Heart right ventricle (tissue), 16 donors: ENCODE results near the gene DENND10. TPM values are rescaled to one million over a fixed set of nuclear protein-coding genes. Genes with fewer than 3 reads are reported as not detected.

Source experiments
- ATAC-seq, 8 donors: fragments of 200-7000 bp; cut with Tn5 transposase; one replicate each; pipeline ENCODE4 v1.9.1; 2020; ENCODE audit warnings: mild to moderate bottlenecking in 8 of 8, moderate library complexity in 8 of 8, moderate number of reproducible peaks in 1 of 8
- DNase-seq, 2 donors: peaks; one replicate each; pipeline ENCODE4 v3.0.0-alpha.2; 2020
- H3K27ac ChIP-seq, 10 donors: fragments of 200-600 bp; sonication (generic) in 2 of 10; one replicate each; pipeline versions ENCODE4 v1.5.0 to v1.8.0; 2020 to 2022; ENCODE audit warnings: mild to moderate bottlenecking in 3 of 10
- H3K27me3 ChIP-seq, 7 donors: fragments of 200-600 bp; one replicate each; pipeline ENCODE4 v1.8.0; 2021 to 2022; ENCODE audit warnings: mild to moderate bottlenecking in 2 of 7
- H3K36me3 ChIP-seq, 9 donors: fragments of 200-600 bp; sonication (generic) in 1 of 9; one replicate each; pipeline versions ENCODE4 v1.5.0 to v1.8.0; 2020 to 2022; ENCODE audit warnings: mild to moderate bottlenecking in 2 of 9
- H3K4me1 ChIP-seq, 9 donors: fragments of 200-600 bp; sonication (generic) in 1 of 9; one replicate each; pipeline versions ENCODE4 v1.5.0 to v1.8.0; 2020 to 2022; ENCODE audit warnings: mild to moderate bottlenecking in 4 of 9
- H3K4me3 ChIP-seq, 10 donors: fragments of 200-600 bp; sonication (generic) in 2 of 10; one replicate each; pipeline versions ENCODE4 v1.5.0 to v1.8.0; 2020 to 2022; ENCODE audit warnings: mild to moderate bottlenecking in 7 of 10, moderate library complexity in 2 of 10
- H3K9me3 ChIP-seq, 11 donors: fragments of 200-600 bp in 10 of 11; sonication (generic) in 2 of 11; one replicate each; pipeline versions ENCODE4 v1.5.0 to v1.8.0; 2013 to 2022; ENCODE audit warnings: mild to moderate bottlenecking in 2 of 11, control low read depth in 1 of 11, moderate library complexity in 1 of 11
- CTCF ChIP-seq, 9 donors: fragments of 200-600 bp; sonication (generic) in 2 of 9; IDR thresholded peaks; one replicate each; pipeline versions ENCODE4 v1.5.0 to v1.8.0; 2021 to 2022; ENCODE audit warnings: antibody characterized with exemption in 9 of 9, mild to moderate bottlenecking in 5 of 9, moderate library complexity in 1 of 9
- WGBS, 2 donors: extraction: QIAGEN DNeasy Blood & Tissue Kit; methylation state at CpG; one replicate each; pipeline ENCODE4 v1.1.7; 2013; ENCODE audit warnings: inconsistent platforms in 1 of 2; 5-methylcytosine and 5-hydroxymethylcytosine counted together
- intact Hi-C, 10 donors: fragments of 100-400 bp; cut with DNase I; formaldehyde crosslinking; loops; one replicate each; pipeline versions ENCODE4 v1.11.1 to v1.14.2; 2022
- polyA plus RNA-seq, 2 donors: library from polyadenylated mRNA; stranded (reverse); fragments of 200-250 nt; gene quantifications; one replicate each; pipeline ENCODE4 v1.2.3, GENCODE V29; 2013
- total RNA-seq, 10 donors: library from RNA; stranded (reverse); fragmentation: NEBNext Ultra II Directional in 3 of 10; extraction: Animal tissue kit (Norgen Biotek cat#: 25700) in 3 of 10; gene quantifications; one replicate each; pipeline versions ENCODE4 v1.2.1 to v1.2.4, GENCODE V29; 2021 to 2023
- donor health status: Arrhythmogenic right ventricular cardiomyopathy.
- donor health status: ischemic (EF 13 %, LVEDD 7.1; RV severe dilation, severe dysfunction).
- donor health status: healthy with polysubstance abuse.
- donor health status: DM: no; HTN: yes; CAD: no.
- donor health status: DM: no; HTN: no; CAD: no.
- donor health status: ischemic (EF 25% LVEDD 6.9; RV normal size, moderate dysfunction).
- donor health status: ischemic (EF 25% LVEDD 5.7; RV mildly dilated, moderate dysfunction).
- donor health status: healthy.
- donor health status: DM: yes; HTN: yes; CAD: no.
- donor health status: Ischemic cardiomyopathy.
- donor health status: ischemic (EF 35%, LVEDD 5.7; RV mildly dilated, moderate dysfunction).
- donor health status: nonischemic (EF 11% LVEDD 7.7; RV severe dilation, severe dysfunction).
- donor health status: DM: yes; HTN: yes; CAD: no.
- donor health status: PGD.
- donor health status: ischemic (EF 29% LVEDD 5.4; RV normal size, mild dysfunction).
- donor health status: nonischemic (EF 23%, LVEDD 6.1; RV moderate dilation, normal function).

The DENND10 gene
- total and polyA plus RNA-seq, 12 donors: 10.7 to 28.4 (median 21.9) TPM

DNA sequence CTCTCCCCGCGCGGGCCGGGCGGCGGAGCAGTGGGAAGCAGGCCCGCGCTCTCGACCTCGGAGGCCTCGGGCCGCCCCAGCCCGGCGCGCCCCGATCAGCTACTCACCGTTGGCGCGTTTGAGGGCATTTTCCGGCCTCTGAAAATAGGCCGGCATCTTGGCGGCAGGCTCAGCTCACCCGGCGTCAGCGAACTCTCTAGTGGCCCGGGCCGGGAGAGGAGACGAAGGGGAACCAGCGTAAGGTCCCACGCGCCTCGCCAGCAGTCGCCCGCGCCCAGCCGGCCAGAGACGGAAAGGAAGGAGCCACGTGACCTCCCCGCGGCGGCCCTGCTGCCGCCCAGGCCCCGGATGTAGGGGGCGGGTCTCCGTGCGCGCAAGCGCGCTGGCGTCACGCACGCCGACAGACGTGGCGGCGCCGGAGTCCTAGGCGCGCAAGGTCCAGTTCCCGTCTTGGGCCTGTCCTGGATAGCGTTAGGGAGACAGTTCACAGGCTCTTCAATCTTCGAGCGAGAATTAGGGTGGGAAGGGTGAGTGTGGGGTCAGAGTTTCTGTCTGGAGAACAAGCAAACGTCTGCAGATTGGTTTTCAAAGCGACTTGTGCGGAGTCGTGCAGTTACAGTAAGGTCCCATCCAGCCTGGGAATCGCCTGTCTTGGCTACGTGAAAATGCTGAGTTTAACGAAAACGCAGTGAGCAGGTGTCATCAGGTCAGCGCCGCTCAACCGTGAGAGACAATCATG, 23.2 kb upstream of the DENND10 start, which contains the start of gene EIF3A:
EIF3A (minus strand) TSS at position 297 of the 739 bp plus-strand sequence; CDS start at position 156, 141 bp downstream.
- Histone ChIP-seq H3K36me3 (no peaks in the 10 kb centered on the region), H3K4me3 (peak within 1 kb of the TSS; percentile 66 to 99 (median 95)), H3K4me1 (peaks cover 5 to 52% (median 37%) of the 10 kb centered on the region in 9 donors), H3K9me3 (no peaks in the 10 kb centered on the region), H3K27me3 (no peaks in the 10 kb centered on the region), H3K27ac (peak within 1 kb of the TSS; percentile 91 to 99 (median 98))
- DNase-seq (peak; percentile 92 to 95), ATAC-seq (peak; percentile 97 to 98 (median 98))
- TF ChIP-seq CTCF (IDR thresholded peaks at IDR 0.05): no peak
- WGBS, 2 donors: 0% methylated on average over 72 to 74 of the region's 74 CpGs
- intact Hi-C loops: loop anchor here in 3 of 10 donors (1.0 to 5.0 kb wide), 4 partner anchors 22 to 97 kb away; partner anchors contain the start of genes DENND10 (in 1 of the 3), PRDX3 (in 1 of the 3) and SFXN4 (in 1 of the 3)

GRCh38 chr10:119084896-119085295, 19.0 kb upstream of the DENND10 start:
- intact Hi-C loops: loop anchor here in 2 of 10 donors (5.0 kb wide), 2 partner anchors 92 to 457 kb away; partner anchors contain the start of genes PRDX3 (in 1 of the 2) and RGS10 (in 1 of the 2)
- TF ChIP-seq CTCF (IDR thresholded peaks at IDR 0.05): no peak

DNA sequence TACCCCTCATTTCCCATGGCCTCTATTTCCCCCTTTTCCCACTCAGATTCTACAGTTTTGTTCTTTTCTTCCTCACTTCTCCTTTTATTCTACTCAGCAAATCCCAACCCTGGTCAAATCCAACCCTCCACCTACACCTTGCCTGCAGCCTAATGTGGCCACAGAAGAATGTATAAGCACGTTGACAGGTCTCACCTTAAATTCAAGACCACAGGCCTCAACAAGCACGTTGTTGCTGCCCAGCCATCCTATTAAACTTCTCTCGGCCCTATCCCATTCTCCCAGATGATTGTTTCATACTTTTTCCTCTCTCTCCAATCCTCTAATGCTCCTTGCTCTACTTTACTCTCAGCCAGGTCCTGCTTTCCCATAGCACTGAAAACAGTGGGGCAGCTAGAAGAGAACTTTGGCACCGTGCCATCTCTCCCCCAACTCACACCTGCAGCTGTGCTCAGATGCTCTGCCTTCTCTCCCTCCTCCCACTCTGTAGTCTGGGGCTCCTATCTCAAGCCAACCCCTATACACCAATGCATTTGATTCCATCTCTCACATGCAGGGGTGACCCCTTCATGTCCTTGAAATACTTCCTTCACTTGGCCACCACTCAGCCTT, 16.5 kb upstream of the DENND10 start:
- Histone ChIP-seq H3K4me1 (peaks cover 0 to 9% (median 0%) of the 10 kb centered on the region in 9 donors), H3K4me3 (no peak overlapping the region), H3K9me3 (no peaks in the 10 kb centered on the region), H3K27ac (no peak overlapping the region), H3K36me3 (no peaks in the 10 kb centered on the region), H3K27me3 (no peaks in the 10 kb centered on the region)
- 64 to 68% methylated on average over 4 of the region's 4 CpGs for WGBS, 2 donors
- ATAC-seq (no peak), DNase-seq (no peak)
- intact Hi-C loops: loop anchor here in 1 of 10 donors (5.0 kb wide), 1 partner anchor 455 kb away; the partner anchor contains the start of gene RGS10
- TF ChIP-seq CTCF (IDR thresholded peaks at IDR 0.05): no peak

More at GRCh38 chr10:119084896-119085295, 19.0 kb upstream of the DENND10 start:
- H3K27ac ChIP-seq: no peak overlapping the region
- peaks cover 0 to 11% (median 6%) of the 10 kb centered on the region in 9 donors for H3K4me1 ChIP-seq
- no peaks in the 10 kb centered on the region for H3K9me3 ChIP-seq
- no peak overlapping the region for H3K4me3 ChIP-seq
- H3K27me3 ChIP-seq: no peaks in the 10 kb centered on the region
- WGBS, 2 donors: 94 to 95% methylated on average over 11 of the region's 11 CpGs
- no peaks in the 10 kb centered on the region for H3K36me3 ChIP-seq
- ATAC-seq (no peak), DNase-seq (no peak)

DNA sequence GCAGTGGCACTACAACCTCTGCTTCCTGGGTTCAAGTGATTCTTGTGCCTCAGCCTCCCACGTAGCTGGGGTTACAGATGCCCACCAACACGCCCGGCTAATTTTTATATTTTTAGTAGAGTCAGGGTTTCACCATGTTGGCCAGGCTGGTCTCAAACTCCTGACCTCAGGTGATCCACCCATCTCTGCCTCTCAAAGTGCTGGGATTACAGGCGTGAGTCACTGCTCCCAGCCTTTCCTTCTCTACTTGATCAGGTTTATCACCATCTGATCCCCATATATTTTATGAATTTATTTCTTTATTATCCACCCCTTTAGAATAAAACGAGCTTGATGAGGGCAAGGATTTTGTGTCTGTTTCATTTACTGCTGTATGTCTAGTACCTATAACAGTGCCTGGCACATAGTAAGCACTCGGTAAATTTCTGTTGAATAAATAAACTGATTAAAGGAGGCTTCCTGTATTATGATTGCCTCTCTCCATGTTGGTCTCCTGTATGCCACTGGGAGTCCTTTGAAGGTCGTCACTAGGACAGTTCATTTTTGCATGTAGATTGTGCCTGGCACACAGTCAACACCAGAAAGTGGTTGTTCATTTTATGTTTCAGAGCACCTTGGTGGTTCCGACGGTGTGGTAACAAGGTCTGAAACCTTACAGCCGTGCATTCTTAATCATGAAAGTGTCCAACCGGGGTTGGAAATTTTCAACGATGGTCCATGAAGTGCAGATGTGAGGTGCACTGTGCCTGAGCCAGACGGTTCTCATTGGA, 13.7 kb upstream of the DENND10 start:
- H3K27ac ChIP-seq: peak overlapping the region in 1 of 10 donors; percentile 64
- no peaks in the 10 kb centered on the region for H3K27me3 ChIP-seq
- peaks cover 0 to 9% (median 0%) of the 10 kb centered on the region in 9 donors for H3K4me1 ChIP-seq
- no peaks in the 10 kb centered on the region for H3K9me3 ChIP-seq
- no peak for TF ChIP-seq CTCF (IDR thresholded peaks at IDR 0.05)
- H3K36me3 ChIP-seq: no peaks in the 10 kb centered on the region
- H3K4me3 ChIP-seq: no peak overlapping the region
- 85% methylated on average over 13 of the region's 13 CpGs for WGBS, 2 donors
- ATAC-seq (no peak), DNase-seq (no peak)
- intact Hi-C loops: no loop called here
